ENCODE data around the gene BORCS5.

BORCS5 gene

GRCh38 chr12:12427568-12427967 lies 70.7 kb downstream of the BORCS5 start:
- DNase-seq, result no peak

DNA sequence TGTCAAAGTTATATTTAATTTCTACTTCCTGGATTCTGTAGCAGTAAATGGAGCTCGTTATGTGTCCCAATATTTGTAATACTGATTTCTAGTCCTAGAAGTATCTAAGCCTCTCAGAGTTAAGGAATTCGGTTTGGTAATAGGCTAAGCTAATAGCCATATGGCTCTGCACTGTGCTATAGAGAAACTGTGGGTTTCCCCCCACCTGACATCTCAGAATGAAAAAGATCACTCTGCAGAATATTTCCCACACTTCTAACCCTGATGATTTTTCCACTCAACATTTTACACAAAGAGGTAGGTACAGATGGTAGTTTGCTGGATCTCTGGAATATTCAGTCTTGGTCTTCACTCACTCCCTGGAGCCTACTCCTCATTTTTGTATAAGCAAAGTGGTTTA lies 71.2 kb downstream of the BORCS5 start:
- no peak for DNase-seq

GRCh38 chr12:12428961-12429657 lies 72.2 kb downstream of the BORCS5 start:
- no peak for DNase-seq

GRCh38 chr12:12432364-12432763 lies 75.5 kb downstream of the BORCS5 start:
- no peak for DNase-seq

GRCh38 chr12:12433203-12433731 lies 76.4 kb downstream of the BORCS5 start:
- DNase-seq, result no peak

DNA sequence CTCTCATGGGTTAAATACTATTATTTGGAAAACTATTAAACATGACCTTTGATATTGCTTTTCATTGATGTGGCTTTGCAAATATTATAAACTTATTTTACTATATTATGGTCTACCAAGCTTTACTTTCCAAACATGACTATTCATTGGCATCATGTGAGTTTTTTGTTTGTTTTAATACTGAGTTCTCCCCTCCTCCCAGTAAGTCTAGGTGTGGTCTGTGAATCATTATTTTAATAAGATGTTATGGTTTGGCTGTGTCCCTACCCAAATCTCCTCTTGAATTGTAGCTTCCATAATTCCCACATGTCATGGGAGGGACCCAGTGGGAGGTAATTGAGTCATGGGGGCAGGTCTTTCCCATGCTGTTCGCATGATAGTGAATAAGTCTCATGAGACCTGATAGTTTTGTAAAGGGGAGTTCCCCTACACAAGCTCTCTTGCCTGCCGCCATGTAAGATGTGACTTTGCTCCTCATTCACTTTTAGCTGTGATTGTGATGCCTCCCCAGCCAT lies 80.0 kb downstream of the BORCS5 start:
- DNase-seq, result no peak

GRCh38 chr12:12439636-12440035 lies 82.8 kb downstream of the BORCS5 start:
- DNase-seq, result no peak

- DNase-seq, result no peak
Measured at GRCh38 chr12:12440784-12441428, 84.0 kb downstream of the BORCS5 start.

- no peak for DNase-seq
Measured at GRCh38 chr12:12441429-12441807, 84.5 kb downstream of the BORCS5 start.

DNA sequence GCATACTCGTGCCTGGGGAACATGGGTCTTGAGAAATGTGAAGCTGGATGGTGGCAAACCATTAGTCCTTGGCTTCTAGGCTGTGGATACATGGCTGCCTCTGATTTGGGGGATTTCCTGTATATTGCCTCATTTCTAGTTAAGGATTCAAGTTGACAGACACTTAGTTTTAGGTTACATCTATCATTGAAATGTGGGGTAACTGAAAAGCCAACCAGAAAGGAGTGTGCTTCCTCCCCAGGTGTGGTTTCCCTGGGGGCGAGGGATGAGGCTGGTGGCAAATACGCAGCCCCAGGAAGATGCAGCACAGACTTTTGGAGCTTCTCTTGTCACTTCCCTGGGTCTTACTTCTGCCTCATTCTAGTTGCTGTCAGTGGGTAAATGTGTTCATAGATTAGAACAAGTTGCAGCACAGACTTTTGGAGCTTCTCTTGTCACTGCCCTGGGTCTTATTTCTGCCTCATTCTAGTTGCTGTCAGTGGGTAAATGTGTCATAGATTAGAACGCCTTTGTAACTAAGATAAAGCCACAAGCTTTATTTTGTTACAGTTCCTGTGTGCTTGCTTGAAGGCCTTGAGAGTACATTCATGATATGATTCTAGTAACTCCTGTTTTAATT lies 85.1 kb downstream of the BORCS5 start:
- no peak for DNase-seq

GRCh38 chr12:12442548-12443071 lies 85.7 kb downstream of the BORCS5 start:
- DNase-seq, result no peak

- DNase-seq, result no peak
Measured at GRCh38 chr12:12443431-12443878, 86.6 kb downstream of the BORCS5 start.

DNA sequence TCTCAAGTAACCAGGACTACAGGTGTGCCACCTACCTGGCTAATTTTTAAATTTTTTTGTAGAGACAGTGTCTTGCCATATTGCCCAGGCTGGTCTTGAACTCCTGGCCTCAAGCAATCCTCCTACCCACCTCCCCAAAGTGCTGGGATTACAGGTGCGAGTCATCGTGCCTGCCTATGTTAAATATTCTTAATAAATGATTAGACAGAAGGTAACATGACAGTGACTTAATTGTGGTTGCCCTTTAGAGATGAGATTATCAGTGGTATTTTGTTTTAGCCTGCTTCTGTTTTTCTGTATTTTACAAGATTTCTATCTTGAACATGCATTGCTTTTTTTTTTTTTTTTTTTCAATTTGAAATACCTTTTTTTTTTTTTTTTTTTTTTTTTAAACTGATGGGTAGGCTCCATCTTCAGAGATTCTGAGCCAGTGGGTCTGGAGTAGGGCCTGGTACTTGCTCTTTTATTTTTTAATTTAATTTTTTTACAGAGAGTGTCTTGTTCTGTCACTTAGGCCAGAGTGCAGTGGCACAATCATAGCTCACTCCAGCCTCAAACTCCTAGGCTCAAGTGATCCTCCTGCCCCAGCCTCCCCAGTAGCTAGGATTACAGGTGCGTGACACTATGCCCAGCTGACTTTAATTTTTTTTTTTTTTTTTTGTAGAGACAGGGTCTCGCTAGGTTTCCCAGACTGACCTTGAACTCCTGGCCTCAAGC lies 88.4 kb downstream of the BORCS5 start:
- DNase-seq, result no peak

- DNase-seq, result no peak
Measured at GRCh38 chr12:12445882-12446181, 89.0 kb downstream of the BORCS5 start.

- DNase-seq, result no peak
Measured at GRCh38 chr12:12446786-12447185, 89.9 kb downstream of the BORCS5 start.

- DNase-seq, result no peak
Measured at GRCh38 chr12:12447236-12447635, 90.4 kb downstream of the BORCS5 start.

GRCh38 chr12:12447837-12448236 lies 91.0 kb downstream of the BORCS5 start:
- no peak for DNase-seq

DNA sequence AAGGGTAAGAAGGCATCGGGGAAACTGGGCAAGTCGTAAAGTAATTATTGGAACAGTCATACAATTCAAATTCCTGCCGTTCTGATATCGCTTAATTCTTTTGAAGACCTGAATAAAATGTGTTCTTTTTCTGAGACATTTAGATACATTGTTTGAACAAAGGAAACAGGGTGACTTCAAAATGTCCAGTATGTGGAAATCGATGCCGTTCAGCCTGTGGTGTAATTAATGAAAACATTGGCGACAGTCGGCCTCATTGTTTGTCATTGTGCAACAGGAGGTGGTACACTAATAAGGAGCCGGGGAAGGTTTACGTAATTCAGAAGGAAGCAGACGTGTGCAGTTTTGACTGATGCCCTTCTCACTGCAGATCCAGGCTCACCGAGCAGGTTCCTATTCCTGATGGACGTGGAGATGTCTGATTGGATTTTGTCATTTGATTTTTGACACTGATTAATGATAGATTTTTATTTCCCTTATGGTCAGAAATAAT lies 92.7 kb downstream of the BORCS5 start:
- DNase-seq, result no peak

- no peak for DNase-seq
Measured at GRCh38 chr12:12450043-12450471, 93.2 kb downstream of the BORCS5 start.

GRCh38 chr12:12451098-12451497 lies 94.2 kb downstream of the BORCS5 start:
- no peak for DNase-seq

DNA sequence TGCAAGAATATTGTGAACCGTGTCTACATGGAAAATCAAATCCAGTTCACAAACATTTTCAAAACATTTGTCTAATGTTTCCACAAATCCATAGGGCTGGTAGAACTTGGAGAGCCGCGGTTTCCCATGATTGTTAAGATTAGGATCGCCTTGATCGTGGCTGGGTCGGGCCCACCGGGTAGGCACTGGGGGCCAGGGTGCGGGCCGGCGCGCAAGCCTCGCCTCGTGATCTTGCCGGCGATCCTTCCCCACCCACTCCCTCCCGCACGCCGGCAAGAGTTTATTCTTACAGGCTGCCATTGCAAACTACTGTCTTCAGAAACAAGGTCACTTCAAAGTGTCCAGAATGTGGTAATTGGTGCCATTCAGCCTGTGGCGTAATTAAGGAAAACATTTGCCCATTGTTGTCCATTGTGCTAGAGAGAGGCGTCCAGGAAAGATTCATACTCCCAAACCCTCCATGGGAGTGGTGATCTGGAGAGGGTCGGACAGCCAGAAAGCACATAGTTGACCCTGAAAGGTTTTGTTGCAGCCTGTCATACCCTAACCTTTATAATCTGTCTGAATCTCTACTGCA lies 95.5 kb downstream of the BORCS5 start:
- DNase-seq, result no peak

Measured in anterior cingulate cortex (tissue), 58 donors.